ENCODE data around the gene GOLGA8O.
"Not testable (repeated sequence)": the region's sequence is repeated elsewhere in the genome, so short reads cannot be mapped to it uniquely, and the experiment has no call there.

DNA sequence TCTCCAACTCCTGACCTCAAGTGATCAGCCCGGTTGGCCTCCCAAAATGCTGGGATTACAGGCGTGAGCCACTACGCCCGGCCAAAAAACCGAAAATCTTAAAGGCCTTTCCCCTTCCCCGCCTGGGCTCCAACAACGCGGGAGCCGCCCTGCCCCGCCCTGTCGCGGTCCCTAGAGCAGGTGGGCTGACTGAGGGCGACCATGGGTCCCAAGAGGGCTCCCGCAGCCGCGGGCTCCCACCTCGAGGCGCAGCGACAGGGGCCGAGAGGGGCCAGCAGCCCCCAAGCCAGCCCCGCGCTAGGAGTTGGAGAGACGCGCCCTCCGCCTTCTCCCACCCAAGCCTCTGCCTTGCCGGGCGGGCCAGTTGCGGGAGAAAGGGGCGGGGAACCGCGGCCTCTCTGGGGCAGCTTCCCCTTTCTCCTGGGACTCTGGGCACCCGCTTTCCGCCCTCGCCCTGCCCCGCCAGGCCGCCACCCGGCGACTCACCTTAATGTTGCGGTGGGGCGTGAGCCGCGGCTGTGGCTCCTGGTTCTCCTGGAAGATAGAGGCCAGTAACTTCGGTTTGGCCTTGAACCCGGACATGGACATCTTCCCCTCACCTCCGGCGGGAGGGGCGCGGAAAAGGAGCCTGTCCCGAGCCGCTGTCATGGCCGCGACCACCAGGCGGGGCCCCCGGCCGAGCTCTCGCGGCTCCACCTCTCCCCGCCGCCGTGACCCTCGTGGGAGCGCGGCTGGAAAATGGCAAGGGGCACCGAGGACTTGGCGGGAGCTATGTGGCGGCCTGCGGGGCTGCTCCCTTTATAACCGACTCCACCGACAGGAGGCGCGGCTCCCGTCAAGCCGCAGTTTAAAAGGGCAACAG lies 21.1 kb downstream of the GOLGA8O start:
- not testable (repeated sequence) for TF ChIP-seq ZNF384 (IDR thresholded peaks at IDR 0.05); BHLHE40 (IDR thresholded peaks at IDR 0.05; ENCODE audit: borderline replicate concordance); TARDBP (IDR thresholded peaks at IDR 0.05); ELF4 (IDR thresholded peaks at IDR 0.05); HDGF (IDR thresholded peaks at IDR 0.05; ENCODE audit: borderline replicate concordance); ARNT (IDR thresholded peaks at IDR 0.05); SP1 (IDR thresholded peaks at IDR 0.05); FOXA1 (IDR thresholded peaks at IDR 0.05); SUZ12 (IDR thresholded peaks at IDR 0.05); L3MBTL2 (conservative IDR thresholded peaks at IDR 0.05)
- TF ChIP-seq, protein P1, sequence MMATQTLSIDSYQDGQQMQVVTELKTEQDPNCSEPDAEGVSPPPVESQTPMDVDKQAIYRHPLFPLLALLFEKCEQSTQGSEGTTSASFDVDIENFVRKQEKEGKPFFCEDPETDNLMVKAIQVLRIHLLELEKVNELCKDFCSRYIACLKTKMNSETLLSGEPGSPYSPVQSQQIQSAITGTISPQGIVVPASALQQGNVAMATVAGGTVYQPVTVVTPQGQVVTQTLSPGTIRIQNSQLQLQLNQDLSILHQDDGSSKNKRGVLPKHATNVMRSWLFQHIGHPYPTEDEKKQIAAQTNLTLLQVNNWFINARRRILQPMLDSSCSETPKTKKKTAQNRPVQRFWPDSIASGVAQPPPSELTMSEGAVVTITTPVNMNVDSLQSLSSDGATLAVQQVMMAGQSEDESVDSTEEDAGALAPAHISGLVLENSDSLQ (IDR thresholded peaks at IDR 0.05) = not testable (repeated sequence)

Data from HEK293T (cell line).